ENCODE measurements around the gene MED12. TPM values are rescaled to one million over a fixed set of nuclear protein-coding genes. Genes with fewer than 3 reads are reported as not detected.
"Not testable (repeated sequence)": the region's sequence is repeated elsewhere in the genome, so short reads cannot be mapped to it uniquely, and the experiment has no call there.

The MED12 gene
- total RNA-seq, 2 donors from 2014 or later = 68.5 to 72.9 TPM

- Mint-ChIP-seq H3K27me3 (peaks cover 0 to 4% of the 10 kb centered on the region in 2 donors), H3K27ac (no peak overlapping the region), H3K36me3 (no peaks in the 10 kb centered on the region), H3K4me1 (ENCODE audit: low read depth in 2 of 2) (peaks cover 0 to 6% of the 10 kb centered on the region in 2 donors), H3K9me3 (no peaks in the 10 kb centered on the region), H3K4me3 (no peak overlapping the region)
- DNase-seq (ENCODE audit: low spot score) = no peak
- ATAC-seq = no peak
Observed at GRCh38 chrX:71177327-71177726, 58.9 kb downstream of the MED12 start.

- H3K4me3 Mint-ChIP-seq = no peak overlapping the region
- H3K4me1 Mint-ChIP-seq (ENCODE audit: low read depth in 2 of 2) = peaks cover 0 to 3% of the 10 kb centered on the region in 2 donors
- no peaks in the 10 kb centered on the region for H3K36me3 Mint-ChIP-seq
- H3K27ac Mint-ChIP-seq = no peak overlapping the region
- DNase-seq (ENCODE audit: low spot score) (peak; percentile 69), ATAC-seq (peak in 1 of 2 donors; percentile 59)
- H3K27me3 Mint-ChIP-seq = peaks cover 0 to 4% of the 10 kb centered on the region in 2 donors
- H3K9me3 Mint-ChIP-seq = no peaks in the 10 kb centered on the region
Observed at GRCh38 chrX:71178908-71179307, 60.5 kb downstream of the MED12 start.

- H3K4me1 Mint-ChIP-seq (ENCODE audit: low read depth in 2 of 2); H3K9me3 Mint-ChIP-seq; ATAC-seq; H3K36me3 Mint-ChIP-seq; H3K27me3 Mint-ChIP-seq; DNase-seq (ENCODE audit: low spot score): not testable (repeated sequence)
- Mint-ChIP-seq H3K4me3 (peak overlapping the region; percentile 15), H3K27ac (peak overlapping the region; percentile 50 to 56)
Observed at GRCh38 chrX:71180579-71181265, 62.3 kb downstream of the MED12 start.

- Mint-ChIP-seq H3K27me3 (no peaks in the 10 kb centered on the region), H3K9me3 (no peaks in the 10 kb centered on the region), H3K4me1 (ENCODE audit: low read depth in 2 of 2) (peaks cover 0 to 3% of the 10 kb centered on the region in 2 donors), H3K36me3 (no peaks in the 10 kb centered on the region), H3K4me3 (peak overlapping the region; percentile 86), H3K27ac (peak overlapping the region; percentile 93 to 97)
- ATAC-seq (peak; percentile 46 to 71), DNase-seq (ENCODE audit: low spot score) (peak; percentile 67)
Observed at GRCh38 chrX:71181558-71181909, 63.1 kb downstream of the MED12 start.

GRCh38 chrX:71181910-71182799 is 63.8 kb downstream of the MED12 start:
- peak; percentile 94 to 96 for ATAC-seq
- Mint-ChIP-seq H3K4me3 (peak overlapping the region; percentile 86), H3K36me3 (no peaks in the 10 kb centered on the region), H3K9me3 (no peaks in the 10 kb centered on the region), H3K27ac (peak overlapping the region; percentile 93 to 97), H3K4me1 (ENCODE audit: low read depth in 2 of 2) (peaks cover 0 to 3% of the 10 kb centered on the region in 2 donors), H3K27me3 (no peaks in the 10 kb centered on the region)
- peak; percentile 90 for DNase-seq (ENCODE audit: low spot score)

- DNase-seq (ENCODE audit: low spot score) (no peak), ATAC-seq (no peak)
- H3K27me3 Mint-ChIP-seq = no peaks in the 10 kb centered on the region
- H3K36me3 Mint-ChIP-seq = no peaks in the 10 kb centered on the region
- peaks cover 0 to 3% of the 10 kb centered on the region in 2 donors for H3K4me1 Mint-ChIP-seq (ENCODE audit: low read depth in 2 of 2)
- H3K9me3 Mint-ChIP-seq = no peaks in the 10 kb centered on the region
- H3K4me3 Mint-ChIP-seq = peak overlapping the region; percentile 86
- peak overlapping the region; percentile 93 to 97 for H3K27ac Mint-ChIP-seq
Observed at GRCh38 chrX:71182871-71183270, 64.5 kb downstream of the MED12 start.

GRCh38 chrX:71183341-71183740 is 64.9 kb downstream of the MED12 start:
- Mint-ChIP-seq H3K9me3 (no peaks in the 10 kb centered on the region), H3K27ac (peak overlapping the region in 1 of 2 donors; percentile 97), H3K4me3 (no peak overlapping the region), H3K36me3 (no peaks in the 10 kb centered on the region), H3K27me3 (no peaks in the 10 kb centered on the region), H3K4me1 (ENCODE audit: low read depth in 2 of 2) (peaks cover 0 to 3% of the 10 kb centered on the region in 2 donors)
- no peak for ATAC-seq
- DNase-seq (ENCODE audit: low spot score) = no peak

- Mint-ChIP-seq H3K36me3 (no peaks in the 10 kb centered on the region), H3K27me3 (no peaks in the 10 kb centered on the region), H3K4me1 (ENCODE audit: low read depth in 2 of 2) (peaks cover 0 to 3% of the 10 kb centered on the region in 2 donors), H3K9me3 (no peaks in the 10 kb centered on the region), H3K27ac (no peak overlapping the region), H3K4me3 (no peak overlapping the region)
- ATAC-seq (no peak), DNase-seq (ENCODE audit: low spot score) (no peak)
Observed at GRCh38 chrX:71184092-71184491, 65.7 kb downstream of the MED12 start.

- Mint-ChIP-seq H3K27ac (no peak overlapping the region), H3K4me3 (no peak overlapping the region)
Observed at GRCh38 chrX:71184803-71185495, 66.6 kb downstream of the MED12 start.

GRCh38 chrX:71191248-71191647 is 72.9 kb downstream of the MED12 start:
- no peaks in the 10 kb centered on the region for H3K9me3 Mint-ChIP-seq
- H3K27ac Mint-ChIP-seq = peak overlapping the region in 1 of 2 donors; percentile 42
- H3K4me3 Mint-ChIP-seq = no peak overlapping the region
- peaks cover 10 to 11% of the 10 kb centered on the region in 2 donors for H3K4me1 Mint-ChIP-seq (ENCODE audit: low read depth in 2 of 2)
- DNase-seq (ENCODE audit: low spot score) (no peak), ATAC-seq (no peak)
- peaks cover 0 to 2% of the 10 kb centered on the region in 2 donors for H3K27me3 Mint-ChIP-seq
- H3K36me3 Mint-ChIP-seq = no peaks in the 10 kb centered on the region

More at GRCh38 chrX:71184803-71185495, 66.6 kb downstream of the MED12 start:
- Mint-ChIP-seq H3K36me3 (no peaks in the 10 kb centered on the region), H3K27me3 (no peaks in the 10 kb centered on the region), H3K9me3 (no peaks in the 10 kb centered on the region), H3K4me1 (ENCODE audit: low read depth in 2 of 2) (peaks cover 0 to 3% of the 10 kb centered on the region in 2 donors)
- ATAC-seq = no peak
- DNase-seq (ENCODE audit: low spot score) = no peak

Other genes with a start within 250 kb of the MED12 start
- gene TEX11, start 209.9 kb upstream of the MED12 start, total RNA-seq = not detected
- gene SLC7A3, start 187.5 kb upstream of the MED12 start, total RNA-seq = not detected
- 10 to 100 TPM; 43.3 to 51.8 TPM for gene SNX12, start 50.3 kb upstream of the MED12 start, total RNA-seq
- 10 to 100 TPM; 10.0 to 20.6 TPM for gene FOXO4, start 22.7 kb upstream of the MED12 start, total RNA-seq
- gene CXorf65, start 11.9 kb upstream of the MED12 start, total RNA-seq = 10 to 100 TPM; 18.0 to 28.1 TPM
- 100 to 1,000 TPM; 241 to 512 TPM for gene IL2RG, start 7.0 kb upstream of the MED12 start, total RNA-seq
- 1 to 10 TPM in 1 of 2 donors, under 1 TPM in 1; 0.78 to 1.6 TPM for gene NLGN3, start 26.2 kb downstream of the MED12 start, total RNA-seq
- not detected for gene GJB1, start 104.6 kb downstream of the MED12 start, total RNA-seq
- gene ZMYM3, start 135.5 kb downstream of the MED12 start, total RNA-seq = 10 to 100 TPM; 14.7 to 16.8 TPM
- gene NONO, start 165.0 kb downstream of the MED12 start, total RNA-seq = 100 to 1,000 TPM; 403 to 406 TPM
- 10 to 100 TPM in 1 of 2 donors, 1 to 10 TPM in 1; 2.5 to 10.4 TPM for gene ITGB1BP2, start 183.2 kb downstream of the MED12 start, total RNA-seq
- 10 to 100 TPM; 35.6 to 62.2 TPM for gene TAF1, start 247.8 kb downstream of the MED12 start, total RNA-seq